Measurements from ENCODE around the gene TET1.

GRCh38 chr10:68558478-68558877, 1.7 kb upstream of the TET1 start:
- no peak for TF ChIP-seq CTCF (IDR thresholded peaks at IDR 0.05; ENCODE audit: low read depth, low read length, missing input control)
- no peak for TF ChIP-seq RAD21 (IDR thresholded peaks at IDR 0.05)
- TF ChIP-seq, protein P1, sequence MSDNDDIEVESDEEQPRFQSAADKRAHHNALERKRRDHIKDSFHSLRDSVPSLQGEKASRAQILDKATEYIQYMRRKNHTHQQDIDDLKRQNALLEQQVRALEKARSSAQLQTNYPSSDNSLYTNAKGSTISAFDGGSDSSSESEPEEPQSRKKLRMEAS (IDR thresholded peaks at IDR 0.05) = no peak
